ENCODE data around the gene RIPK4.

RIPK4 gene

DNA sequence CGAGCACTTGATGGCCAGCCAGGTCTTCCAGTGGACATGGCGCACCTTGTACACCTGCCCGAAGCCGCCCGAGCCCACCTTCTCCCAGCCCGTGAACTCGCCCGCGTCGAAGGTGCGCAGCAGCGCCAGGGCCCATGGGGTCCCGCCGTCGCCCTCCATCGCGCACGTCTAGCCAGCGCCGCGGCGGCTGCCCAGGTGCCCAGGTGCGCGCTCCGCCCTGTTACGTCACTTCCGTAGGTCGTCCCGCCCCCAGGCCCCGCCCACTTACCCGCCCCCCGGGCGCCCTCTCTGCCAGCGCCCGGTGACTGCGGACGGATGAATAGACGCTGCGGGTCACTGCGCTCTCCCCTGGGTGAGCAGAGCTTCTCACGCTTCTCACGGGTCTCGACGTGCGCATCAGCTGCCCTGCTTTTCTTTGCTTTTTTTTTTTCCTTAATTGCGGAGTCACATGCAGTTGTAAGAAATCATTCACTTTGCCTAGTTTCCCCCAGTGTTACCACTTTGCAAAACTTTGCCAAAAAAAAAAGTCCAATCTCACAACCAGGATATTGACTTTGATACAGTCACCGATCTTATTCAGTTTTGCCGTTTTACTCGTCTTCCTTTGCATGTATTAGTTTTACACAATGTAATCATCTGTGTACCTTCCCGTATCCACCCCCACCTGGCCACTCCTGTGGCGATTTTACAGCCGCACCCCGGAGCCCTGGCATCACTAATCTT lies at the start of gene RIPK4:
RIPK4 (minus strand) TSS at position 170 of the 723 bp plus-strand sequence; CDS start at position 159, 11 bp downstream.
- DNase-seq = peak; percentile 88

DNA sequence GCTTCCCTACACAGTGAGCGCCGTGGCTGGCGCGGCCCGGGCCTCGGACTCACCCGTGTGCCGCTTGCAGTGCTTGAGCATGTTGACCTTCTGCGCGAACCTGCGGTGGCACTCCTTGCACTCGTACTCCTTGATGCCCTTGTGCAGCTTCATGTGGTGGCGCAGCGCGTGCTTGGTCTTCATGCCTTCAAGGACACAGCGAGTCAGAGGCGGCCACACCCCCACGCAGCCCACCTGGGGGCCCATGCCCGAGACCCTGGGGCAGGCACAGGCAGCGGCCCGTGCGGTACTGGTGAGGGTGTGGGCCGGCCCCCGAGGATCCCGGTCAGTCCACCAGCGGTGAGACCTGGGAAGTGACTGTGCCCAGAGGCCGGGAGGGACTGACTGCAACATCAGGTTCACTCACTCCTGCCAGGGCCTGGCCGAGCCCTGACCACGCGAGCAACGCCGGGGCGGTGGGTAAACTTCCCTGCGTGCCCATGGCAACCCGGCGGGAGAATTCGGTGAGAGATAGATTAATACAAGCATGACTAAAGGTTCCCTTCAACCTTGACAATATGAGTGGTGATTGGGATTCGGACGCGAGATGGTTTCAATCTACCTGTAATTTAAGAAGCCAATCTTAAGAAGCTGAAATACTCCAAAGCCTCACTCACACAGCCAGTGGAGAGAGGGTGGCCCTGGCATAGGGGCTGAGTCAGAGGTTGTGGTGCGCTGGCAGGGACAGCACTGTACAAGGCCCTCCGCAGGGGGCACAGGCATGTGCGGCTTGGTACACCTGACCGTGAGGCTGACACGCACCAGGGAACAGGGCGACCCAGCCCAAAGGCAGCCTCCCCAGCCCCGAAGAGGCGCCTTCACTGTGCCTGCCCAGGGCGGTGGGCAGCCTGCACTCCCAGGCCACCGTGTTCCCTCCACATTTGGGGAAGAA lies 49.1 kb upstream of the RIPK4 start:
- DNase-seq = no peak

DNA sequence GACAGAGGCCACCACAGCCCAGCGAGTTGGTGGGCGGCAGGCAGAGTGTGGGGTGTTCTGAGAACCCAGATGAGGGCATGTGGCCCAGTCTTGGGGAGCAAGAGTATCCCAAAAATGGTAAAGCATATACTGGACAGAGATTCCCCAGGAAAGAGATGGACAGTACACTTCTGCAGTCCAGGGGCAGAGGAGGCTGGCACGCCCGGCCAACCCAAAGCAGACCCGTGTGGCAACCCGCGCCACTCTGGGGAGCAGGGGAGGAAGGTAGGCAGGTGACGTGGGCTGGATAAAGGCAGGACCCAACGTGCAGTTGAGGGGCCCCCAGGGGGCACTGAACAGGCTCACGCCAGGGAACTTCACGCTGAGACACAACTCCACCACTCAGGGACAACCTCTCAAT lies 46.4 kb upstream of the RIPK4 start:
- DNase-seq = no peak

DNA sequence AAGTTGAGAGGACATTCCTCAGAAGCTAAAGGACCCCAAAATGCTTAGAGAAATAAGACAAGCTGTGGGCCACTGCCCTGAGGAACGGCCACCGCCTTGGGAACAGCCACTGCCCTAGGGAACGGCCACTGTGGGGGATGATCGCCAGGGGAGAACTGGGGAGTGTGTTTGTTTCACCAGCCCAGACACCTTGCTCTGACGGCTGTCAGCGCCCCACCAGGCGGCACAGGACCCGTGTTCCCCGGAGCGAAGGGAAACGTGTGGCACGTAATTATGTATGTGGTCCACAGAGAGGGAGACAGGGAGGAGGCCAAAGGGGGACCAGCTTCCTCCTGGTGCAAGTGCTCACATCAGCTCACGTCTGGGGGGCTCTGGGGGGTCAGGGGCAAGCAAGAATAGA lies 45.8 kb upstream of the RIPK4 start:
- DNase-seq = no peak

DNA sequence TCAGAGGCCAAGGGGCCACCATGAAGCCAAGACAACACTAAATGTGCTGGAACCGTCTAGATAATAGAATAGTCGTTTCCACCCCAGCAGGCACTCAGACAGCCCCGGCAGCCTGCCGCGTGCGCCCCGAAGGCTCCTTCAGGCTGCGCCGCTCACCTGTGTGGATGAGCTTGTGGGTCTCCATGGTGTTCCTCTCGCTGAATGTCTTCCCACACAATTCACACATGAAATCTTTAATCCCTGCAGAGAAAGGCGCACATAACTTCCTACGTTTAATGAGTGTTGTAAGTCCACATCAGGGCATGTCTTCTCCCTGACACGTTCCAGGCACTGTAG lies 43.7 kb upstream of the RIPK4 start:
- no peak for DNase-seq

GRCh38 chr21:41809891-41810596 lies 43.2 kb upstream of the RIPK4 start:
- no peak for DNase-seq

GRCh38 chr21:41808846-41809245 lies 42.0 kb upstream of the RIPK4 start:
- DNase-seq = no peak

GRCh38 chr21:41808094-41808493 lies 41.2 kb upstream of the RIPK4 start:
- no peak for DNase-seq

DNA sequence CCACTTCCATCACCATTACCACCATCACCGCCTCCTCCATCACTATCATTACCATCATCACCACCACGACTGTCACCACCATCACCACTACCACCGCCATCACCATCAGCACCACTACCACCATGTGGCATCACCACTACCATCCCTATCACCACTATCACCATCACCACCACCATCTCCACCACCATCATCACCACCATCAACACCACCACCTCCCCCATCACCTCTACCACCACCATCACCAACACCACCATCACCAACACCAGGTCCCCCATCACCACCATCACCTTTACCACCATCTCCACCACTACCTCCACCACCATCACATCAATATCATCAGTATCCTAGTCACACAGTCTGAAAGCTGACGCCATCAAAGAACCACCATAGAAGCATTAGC lies 39.9 kb upstream of the RIPK4 start:
- DNase-seq = no peak

DNA sequence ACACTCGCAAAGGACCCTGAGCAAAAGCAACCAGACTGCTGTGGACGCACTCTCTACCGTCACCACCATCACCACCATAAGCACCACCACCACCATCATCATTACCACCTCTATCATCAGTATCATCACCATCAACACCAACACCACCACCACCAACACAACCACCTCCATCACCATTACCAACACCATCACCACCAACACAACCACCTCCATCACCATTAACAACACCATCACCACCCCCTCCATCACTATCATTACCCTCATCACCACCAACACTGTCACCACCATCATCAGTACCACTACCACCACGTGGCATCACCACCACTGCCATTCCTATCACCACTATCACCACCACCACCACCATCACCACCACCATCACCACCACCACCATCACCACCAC lies 38.8 kb upstream of the RIPK4 start:
- DNase-seq = no peak

DNA sequence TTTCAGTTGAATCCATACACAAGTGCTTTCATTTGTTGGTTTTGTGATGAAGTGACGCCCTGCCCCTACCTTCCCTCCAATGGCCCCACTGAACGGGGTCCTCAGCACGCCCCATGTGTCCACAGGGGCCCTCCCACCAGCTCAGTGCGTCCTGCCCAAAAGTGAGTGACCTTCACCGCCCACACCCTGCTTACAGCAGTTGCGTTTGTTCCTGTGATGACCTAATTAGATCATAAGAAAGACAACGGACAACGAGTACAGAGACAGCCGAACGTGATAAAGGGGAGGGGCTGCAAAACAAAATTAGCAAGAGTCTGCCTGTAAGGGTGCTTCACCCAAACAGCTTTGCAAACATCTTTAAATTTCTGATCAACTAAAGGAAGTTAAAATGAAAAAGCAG lies 38.2 kb upstream of the RIPK4 start:
- DNase-seq = no peak

GRCh38 chr21:41804381-41804780 lies 37.5 kb upstream of the RIPK4 start:
- DNase-seq = no peak

DNA sequence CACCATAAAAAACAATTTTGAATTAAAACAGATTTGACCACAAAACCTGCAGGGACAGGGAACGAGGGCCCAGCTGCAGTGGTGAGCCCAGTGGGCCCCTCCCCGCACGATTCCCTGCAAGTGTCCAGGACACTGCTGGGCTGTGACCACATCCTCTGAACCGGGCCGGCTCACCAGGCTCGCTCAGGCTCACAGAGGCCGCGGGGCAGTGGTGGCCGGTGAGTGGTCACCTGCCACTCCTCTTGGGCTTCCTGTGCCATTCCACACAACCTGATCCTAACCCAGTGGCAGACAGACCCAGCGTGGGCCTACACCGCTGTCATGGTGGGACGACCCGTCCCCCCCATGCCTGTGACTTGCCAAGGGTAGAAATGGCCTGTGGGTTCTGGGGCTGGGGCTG lies 36.5 kb upstream of the RIPK4 start:
- no peak for DNase-seq

GRCh38 chr21:41802684-41803083 lies 35.8 kb upstream of the RIPK4 start:
- no peak for DNase-seq

GRCh38 chr21:41802198-41802584 lies 35.3 kb upstream of the RIPK4 start:
- DNase-seq = no peak

- DNase-seq = no peak
These were observed 34.7 kb upstream of the RIPK4 start for GRCh38 chr21:41801321-41802197.

- DNase-seq = no peak
These were observed 33.8 kb upstream of the RIPK4 start for GRCh38 chr21:41800425-41801320.

GRCh38 chr21:41799763-41800162 lies 32.9 kb upstream of the RIPK4 start:
- no peak for DNase-seq

DNA sequence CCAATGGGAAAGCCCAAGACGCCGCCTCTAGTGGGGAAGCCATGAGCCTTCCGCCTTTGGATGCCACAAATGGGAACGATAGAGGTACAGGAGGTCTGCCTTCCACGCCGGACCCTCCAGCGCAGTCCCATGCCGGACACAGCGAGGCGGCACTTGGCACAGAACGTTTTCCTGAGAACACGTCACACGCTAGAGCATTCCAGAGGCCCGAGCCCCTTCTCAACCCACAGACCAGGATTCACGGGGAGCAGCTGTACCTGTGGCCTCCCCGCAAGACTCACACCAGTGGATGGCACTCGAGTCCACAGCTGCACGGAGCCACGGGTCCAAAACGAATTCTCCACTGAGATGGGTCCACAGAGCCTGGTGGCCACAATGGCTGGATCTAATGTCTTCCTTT lies 31.5 kb upstream of the RIPK4 start:
- no peak for DNase-seq

DNA sequence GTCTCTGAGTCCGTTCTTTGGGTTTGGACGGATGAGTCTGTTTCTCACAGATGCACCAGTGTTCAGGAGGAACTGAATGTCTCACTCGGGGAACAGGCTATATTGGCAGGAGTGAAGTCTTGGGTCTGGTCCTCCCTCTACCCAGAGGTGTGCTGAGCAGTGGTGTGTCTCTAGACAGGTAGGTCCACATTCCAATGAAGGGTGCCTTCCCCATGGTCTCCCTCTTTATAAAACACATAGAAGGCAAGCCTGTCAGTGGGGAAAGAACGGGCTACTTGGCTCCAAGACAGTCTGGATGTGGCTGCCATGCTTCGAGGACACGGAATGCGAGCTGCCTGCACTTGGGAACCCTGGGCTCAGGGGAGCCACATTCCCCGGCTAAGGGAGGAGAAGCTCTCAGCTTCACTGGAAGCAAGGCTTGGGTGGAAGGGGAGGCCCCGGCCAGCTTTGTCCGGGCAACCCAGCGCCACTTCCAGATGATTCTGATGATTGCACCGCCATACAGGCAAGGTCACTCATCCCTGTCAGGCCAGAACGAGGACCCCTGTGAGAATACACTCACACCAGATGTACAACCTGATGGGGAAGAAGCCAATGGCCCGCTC lies 29.7 kb upstream of the RIPK4 start:
- no peak for DNase-seq

DNA sequence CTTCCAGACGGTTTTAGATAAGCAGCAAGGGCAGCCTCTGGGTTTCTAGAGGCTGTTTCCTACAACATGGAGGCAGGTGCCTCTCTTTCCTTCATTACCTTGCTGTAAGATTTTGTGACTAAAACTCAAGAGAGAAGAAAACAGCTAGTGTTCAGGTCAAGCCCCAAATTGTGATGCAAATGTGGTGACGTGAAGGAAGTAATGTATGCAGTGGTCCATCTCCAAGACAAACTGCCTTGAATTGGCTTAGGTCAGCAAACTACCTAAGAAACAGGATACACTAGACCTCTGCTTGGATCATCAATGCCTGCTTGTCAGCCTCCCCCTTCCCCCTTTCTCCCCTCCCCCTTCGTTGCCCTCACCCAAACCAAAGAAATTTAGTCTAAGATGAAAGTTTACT lies 28.9 kb upstream of the RIPK4 start:
- no peak for DNase-seq

All from DMS79 treated with DMSO at 0.1 percent for 48 hours (cell line).